ENCODE data around the gene ATF6B. TPM values are rescaled to one million over a fixed set of nuclear protein-coding genes. Genes with fewer than 3 reads are reported as not detected.

Gene ATF6B
- total RNA-seq, 4 donors from 2014 or later = 46.8 to 102 (median 54.1) TPM

DNA sequence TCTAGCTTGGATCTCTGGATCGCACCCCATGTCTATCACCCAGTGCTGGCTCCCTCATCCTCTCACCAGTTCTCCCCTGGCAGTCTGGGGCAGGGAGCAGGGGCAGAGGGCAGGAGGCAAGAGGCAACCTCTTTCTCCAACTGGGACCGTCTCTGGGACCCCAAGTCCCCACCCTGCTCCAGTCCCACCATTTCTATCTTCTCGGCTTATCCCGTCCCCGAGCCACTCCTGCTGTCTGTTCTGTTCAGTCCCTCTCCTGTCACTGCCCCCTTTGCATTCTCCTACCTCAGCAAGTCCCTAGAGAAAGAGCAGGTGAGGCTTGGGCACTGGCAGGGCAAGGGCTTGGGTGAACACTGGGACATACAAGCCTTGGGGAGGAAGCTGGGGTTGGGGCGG is 18.3 kb downstream of the ATF6B start:
- TF ChIP-seq, protein P1, sequence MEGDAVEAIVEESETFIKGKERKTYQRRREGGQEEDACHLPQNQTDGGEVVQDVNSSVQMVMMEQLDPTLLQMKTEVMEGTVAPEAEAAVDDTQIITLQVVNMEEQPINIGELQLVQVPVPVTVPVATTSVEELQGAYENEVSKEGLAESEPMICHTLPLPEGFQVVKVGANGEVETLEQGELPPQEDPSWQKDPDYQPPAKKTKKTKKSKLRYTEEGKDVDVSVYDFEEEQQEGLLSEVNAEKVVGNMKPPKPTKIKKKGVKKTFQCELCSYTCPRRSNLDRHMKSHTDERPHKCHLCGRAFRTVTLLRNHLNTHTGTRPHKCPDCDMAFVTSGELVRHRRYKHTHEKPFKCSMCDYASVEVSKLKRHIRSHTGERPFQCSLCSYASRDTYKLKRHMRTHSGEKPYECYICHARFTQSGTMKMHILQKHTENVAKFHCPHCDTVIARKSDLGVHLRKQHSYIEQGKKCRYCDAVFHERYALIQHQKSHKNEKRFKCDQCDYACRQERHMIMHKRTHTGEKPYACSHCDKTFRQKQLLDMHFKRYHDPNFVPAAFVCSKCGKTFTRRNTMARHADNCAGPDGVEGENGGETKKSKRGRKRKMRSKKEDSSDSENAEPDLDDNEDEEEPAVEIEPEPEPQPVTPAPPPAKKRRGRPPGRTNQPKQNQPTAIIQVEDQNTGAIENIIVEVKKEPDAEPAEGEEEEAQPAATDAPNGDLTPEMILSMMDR (IDR thresholded peaks at IDR 0.05) = no peak
- no peak for TF ChIP-seq POLR2A (IDR thresholded peaks at IDR 0.05)
- 52 to 58% methylated on average over 6 of the region's 6 CpGs for WGBS, 2 donors
- intact Hi-C loops (cut with DNase I; ENCODE audit: low total_unique reads) = no loop called here
- DNase-seq (ENCODE audit: low spot score in 2 of 2) = no peak
- H3K4me3 ChIP-seq (ENCODE audit: low read depth, poor library complexity, severe bottlenecking) = no peak overlapping the region

DNA sequence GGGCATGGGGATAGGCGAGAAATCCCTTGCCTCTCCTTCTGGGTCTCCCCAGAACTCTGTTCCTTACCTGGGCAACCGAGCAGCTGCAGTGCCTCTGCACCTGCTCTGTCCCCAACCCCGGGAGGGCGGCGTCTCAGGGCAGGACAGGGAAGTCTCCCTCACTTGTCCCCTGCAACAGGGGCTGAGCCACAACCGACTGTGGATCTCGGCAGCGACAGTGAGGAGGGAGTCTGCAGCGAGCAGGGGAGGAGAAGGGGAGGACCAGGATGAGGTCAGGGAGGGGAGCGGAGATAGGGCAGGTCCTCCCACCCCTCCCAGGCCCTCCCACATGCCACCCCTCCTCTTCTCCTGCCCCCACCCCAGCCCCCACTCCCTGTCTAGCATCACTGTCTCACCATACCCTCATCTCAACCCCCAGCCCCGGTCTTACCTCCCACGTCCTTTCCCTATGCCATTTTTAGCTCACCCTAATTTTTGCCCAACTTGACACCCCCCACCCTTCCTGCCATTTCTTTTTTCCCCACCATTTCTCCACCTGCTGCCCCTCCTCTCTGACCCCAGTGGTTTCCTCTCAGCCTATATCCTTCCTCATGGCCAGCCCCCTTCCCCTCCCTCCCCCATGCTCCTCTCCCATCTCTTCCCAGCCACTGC is 18.8 kb downstream of the ATF6B start, which contains the start of gene TNXB:
TNXB (minus strand) TSS at position 225 of the 651 bp plus-strand sequence. CDS start 11,140 bp downstream, outside the sequence.
- WGBS, 2 donors = 7 to 8% methylated on average over 12 of the region's 12 CpGs
- H3K4me3 ChIP-seq (ENCODE audit: low read depth, poor library complexity, severe bottlenecking) = peak within 1 kb of the TSS; percentile 33
- TF ChIP-seq, protein P1 (IDR thresholded peaks at IDR 0.05) = no peak
- no peak for TF ChIP-seq POLR2A (IDR thresholded peaks at IDR 0.05)
- intact Hi-C loops (cut with DNase I; ENCODE audit: low total_unique reads) = no loop called here
- peak; percentile 52 to 91 for DNase-seq (ENCODE audit: low spot score in 2 of 2)

DNA sequence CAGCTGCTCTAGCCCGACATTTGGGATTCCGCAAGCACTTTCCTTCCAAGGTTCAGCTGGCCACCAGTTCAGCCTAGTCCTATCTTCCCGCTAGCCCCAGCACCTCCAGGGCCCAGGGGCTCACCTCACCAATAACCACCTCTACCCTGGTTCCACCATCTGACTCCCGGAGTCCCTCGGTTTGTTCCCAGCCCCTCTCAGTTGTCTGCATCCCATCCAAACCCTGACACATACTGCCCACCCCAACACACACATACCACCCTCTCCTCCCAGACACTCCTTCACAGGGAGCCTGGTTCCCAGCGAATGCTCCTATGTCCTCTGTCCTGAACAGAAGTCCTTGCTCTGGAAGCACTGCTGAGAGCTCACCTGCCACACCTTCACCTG is 19.3 kb downstream of the ATF6B start:
- H3K4me3 ChIP-seq (ENCODE audit: low read depth, poor library complexity, severe bottlenecking) = peak overlapping the region; percentile 33
- 16 to 17% methylated on average over 6 of the region's 6 CpGs for WGBS, 2 donors
- TF ChIP-seq, protein P1 (IDR thresholded peaks at IDR 0.05) = no peak
- TF ChIP-seq POLR2A (IDR thresholded peaks at IDR 0.05) = no peak
- intact Hi-C loops (cut with DNase I; ENCODE audit: low total_unique reads) = no loop called here
- no peak for DNase-seq (ENCODE audit: low spot score in 2 of 2)

DNA sequence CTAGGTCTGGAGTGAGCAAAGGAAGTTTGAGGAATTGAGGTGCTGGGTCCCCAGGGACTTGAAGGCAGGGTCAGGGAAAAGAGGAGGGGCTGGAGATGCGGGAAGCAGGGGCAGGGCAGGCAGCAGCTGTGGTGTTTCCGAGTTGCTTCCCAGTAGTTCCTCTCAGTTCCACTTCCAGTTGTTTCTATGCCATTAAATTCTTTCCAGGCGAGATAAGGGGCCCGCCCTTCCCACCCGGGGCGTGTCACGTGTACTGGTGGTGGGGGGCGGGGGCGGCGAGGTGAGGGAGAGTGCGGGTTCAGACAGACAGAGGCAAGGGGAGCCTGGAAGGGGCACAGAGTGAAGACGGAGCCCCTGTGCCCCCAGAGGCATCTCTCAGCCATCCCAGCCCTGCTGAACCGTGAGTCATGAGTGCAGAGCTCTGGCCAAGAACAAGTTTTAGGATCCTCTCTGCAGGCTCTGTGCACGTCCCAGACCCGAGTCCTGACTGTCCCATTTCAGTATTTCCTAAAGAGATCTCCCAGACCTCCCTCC is 19.9 kb downstream of the ATF6B start:
- peak overlapping the region; percentile 33 for H3K4me3 ChIP-seq (ENCODE audit: low read depth, poor library complexity, severe bottlenecking)
- intact Hi-C loops (cut with DNase I; ENCODE audit: low total_unique reads) = no loop called here
- WGBS, 2 donors = 0 to 3% methylated on average over 14 to 15 of the region's 15 CpGs
- peak; percentile 60 to 94 for DNase-seq (ENCODE audit: low spot score in 2 of 2)
- TF ChIP-seq, protein P1 (IDR thresholded peaks at IDR 0.05) = no peak
- no peak for TF ChIP-seq POLR2A (IDR thresholded peaks at IDR 0.05)

DNA sequence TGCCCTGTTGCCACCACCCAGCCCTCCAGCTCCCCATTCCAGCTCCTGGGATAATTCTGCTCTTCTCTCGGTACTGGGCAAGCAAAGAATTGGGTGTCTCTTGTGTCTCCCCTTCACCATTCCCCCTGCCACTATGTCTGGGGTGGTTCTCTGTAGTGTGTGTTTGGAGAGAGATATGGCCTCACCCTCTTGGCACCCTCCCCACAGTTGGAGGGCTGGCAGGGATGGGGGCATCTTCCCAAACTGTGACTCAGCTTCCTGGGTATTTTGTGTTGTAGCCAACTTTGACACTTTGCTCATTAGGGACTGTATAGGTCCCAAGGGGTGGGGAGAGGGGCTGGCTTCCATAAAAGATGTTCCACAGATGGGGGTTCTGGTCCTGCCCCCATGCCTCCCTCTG is 20.6 kb downstream of the ATF6B start:
- no peak overlapping the region for H3K4me3 ChIP-seq (ENCODE audit: low read depth, poor library complexity, severe bottlenecking)
- TF ChIP-seq POLR2A (IDR thresholded peaks at IDR 0.05) = no peak
- TF ChIP-seq, protein P1 (IDR thresholded peaks at IDR 0.05) = no peak
- WGBS, 2 donors = 19 to 27% methylated on average over 1 of the region's 1 CpG
- no peak for DNase-seq (ENCODE audit: low spot score in 2 of 2)
- intact Hi-C loops (cut with DNase I; ENCODE audit: low total_unique reads) = no loop called here

All from lower leg skin (tissue), 4 donors.